Measurements from ENCODE around the gene RANBP2.
A peak's percentile ranks its signal among the peaks of the same experiment; 100 is the strongest.
"Not testable (repeated sequence)": the region's sequence is repeated elsewhere in the genome, so short reads cannot be mapped to it uniquely, and the experiment has no call there.

RANBP2 gene

DNA sequence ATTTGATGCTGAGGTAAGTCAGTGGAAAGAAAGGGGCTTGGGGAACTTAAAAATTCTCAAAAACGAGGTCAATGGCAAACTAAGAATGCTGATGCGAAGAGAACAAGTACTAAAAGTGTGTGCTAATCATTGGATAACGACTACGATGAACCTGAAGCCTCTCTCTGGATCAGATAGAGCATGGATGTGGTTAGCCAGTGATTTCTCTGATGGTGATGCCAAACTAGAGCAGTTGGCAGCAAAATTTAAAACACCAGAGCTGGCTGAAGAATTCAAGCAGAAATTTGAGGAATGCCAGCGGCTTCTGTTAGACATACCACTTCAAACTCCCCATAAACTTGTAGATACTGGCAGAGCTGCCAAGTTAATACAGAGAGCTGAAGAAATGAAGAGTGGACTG, 47.4 kb downstream of the RANBP2 start:
- not testable (repeated sequence) for DNase-seq (ENCODE audit: extremely low spot score, insufficient read length, low read depth); FAIRE-seq

DNA sequence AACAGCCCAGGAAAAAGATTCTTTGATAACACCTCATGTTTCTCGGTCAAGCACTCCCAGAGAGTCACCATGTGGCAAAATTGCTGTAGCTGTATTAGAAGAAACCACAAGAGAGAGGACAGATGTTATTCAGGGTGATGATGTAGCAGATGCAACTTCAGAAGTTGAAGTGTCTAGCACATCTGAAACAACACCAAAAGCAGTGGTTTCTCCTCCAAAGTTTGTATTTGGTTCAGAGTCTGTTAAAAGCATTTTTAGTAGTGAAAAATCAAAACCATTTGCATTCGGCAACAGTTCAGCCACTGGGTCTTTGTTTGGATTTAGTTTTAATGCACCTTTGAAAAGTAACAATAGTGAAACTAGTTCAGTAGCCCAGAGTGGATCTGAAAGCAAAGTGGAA, 48.6 kb downstream of the RANBP2 start:
- DNase-seq (ENCODE audit: extremely low spot score, insufficient read length, low read depth); FAIRE-seq: not testable (repeated sequence)

DNA sequence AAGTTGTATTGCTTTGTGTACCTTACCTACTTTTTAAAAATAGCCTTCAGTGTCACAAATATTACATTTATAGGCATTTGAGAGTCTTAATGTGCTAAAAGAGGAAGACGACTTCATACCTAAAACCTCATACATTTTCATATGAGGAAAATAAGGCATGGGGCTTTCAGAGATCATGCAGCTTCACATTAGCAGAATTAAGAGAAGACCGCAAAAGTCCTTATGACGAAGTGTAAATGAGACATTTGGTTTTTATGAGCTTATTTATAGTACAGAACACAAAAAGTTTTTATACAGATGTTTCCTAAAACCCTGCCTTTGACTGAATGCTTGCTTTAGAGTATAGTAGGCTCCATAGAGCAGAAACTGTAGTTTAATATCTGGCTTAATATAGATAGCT, 57.2 kb downstream of the RANBP2 start:
- DNase-seq (ENCODE audit: extremely low spot score, insufficient read length, low read depth), result no peak
- FAIRE-seq, result peak; percentile 21

DNA sequence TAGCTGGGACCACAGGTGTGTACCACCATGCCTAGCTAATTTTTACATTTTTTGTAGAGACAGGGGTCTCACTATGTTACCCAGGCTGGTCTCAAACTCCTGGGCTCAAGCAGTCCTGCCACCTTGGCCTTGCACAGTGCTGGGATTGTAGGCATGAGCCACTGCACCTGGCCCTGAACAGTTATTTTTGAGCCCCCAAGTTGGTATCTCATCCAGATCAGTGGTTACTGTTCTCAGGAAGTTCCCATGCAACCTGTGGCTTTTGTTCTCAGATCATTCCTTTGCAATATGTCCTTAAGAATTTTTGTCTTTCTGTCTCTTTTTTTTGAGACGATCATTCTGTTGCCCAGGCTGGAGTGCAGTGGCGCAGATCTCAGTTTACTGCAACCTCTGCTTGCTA, 59.6 kb downstream of the RANBP2 start:
- FAIRE-seq (no peak), DNase-seq (ENCODE audit: extremely low spot score, insufficient read length, low read depth) (no peak)

DNA sequence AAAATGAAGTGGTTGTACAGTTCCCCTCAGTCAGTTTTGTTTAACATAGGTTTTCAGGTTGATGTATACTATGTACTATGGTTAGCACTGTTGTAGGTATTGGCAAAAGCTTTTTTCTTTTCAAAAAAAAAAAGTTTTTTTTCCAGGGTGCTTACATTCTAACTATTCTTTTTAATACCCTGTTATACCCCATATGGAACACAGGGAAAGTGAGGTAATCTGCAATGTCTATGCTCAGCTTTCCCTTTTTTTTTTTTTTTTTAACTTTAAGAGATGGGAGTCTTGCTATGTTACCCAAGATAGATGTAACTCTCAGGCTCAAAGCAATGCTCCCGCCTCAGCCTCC, 66.7 kb downstream of the RANBP2 start:
- FAIRE-seq, result no peak
- no peak for DNase-seq (ENCODE audit: extremely low spot score, insufficient read length, low read depth)

DNA sequence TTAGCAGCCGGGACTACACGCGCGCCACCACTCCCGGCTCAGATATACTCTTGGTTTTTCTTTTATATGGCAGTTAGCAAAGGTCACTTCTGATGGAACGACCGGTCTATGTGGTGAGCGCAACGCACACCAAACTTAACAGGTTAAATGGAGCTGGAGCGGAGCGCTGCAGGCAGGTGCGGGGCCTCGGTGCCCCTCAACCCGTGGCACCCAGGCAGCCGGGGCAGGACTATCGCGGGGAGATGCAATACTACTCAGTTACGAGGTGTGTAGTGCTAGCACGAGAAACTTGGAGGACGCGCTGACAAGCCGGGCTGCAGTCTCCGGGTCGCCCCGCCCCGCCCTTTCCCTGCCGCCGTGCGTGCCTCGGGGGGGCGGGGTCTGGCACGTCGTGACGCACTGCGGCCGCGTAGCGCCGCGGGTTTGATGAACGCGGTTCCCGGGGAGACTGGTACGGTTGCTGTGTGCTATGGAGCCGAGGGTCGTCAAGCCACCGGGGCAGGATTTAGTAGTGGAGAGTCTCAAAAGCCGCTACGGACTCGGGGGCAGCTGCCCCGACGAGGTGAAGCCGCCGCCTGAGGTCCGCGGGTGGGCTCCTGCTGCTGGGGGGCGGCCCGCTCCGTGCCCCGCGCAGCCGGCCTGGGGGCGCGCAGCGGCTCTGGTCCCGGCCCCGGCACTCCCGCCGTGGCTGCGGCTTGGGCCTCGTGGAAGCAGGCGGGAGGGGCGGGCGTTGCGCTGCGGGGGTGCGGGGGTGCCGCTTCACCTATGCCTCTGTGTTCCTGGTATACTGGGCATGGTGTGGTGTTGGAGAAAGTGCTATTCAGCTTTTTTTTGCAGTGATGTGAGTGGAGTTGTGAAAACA, 67.3 kb downstream of the RANBP2 start, which contains the start of gene CCDC138:
Gene CCDC138, plus strand, starts transcription at position 418 of the 862 bp plus-strand sequence. Its CDS starts 52 bp downstream, at position 470.
- DNase-seq (ENCODE audit: extremely low spot score, insufficient read length, low read depth) (peak; percentile 88), FAIRE-seq (peak; percentile 96)

DNA sequence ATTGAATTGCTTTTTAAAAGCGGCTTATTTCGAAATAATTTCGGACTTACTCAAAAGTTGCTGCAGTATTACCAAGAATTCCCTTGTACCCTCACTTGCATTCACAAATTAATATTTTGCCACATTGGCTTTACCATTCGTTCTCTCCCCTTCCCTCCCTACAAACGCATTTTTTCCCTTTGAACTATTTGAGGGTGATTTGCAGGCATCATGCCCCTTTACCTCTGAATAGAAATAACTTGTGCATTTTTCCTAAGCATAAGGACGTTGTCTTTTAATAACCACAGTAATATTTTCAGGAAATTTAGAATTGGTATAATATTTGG, 67.9 kb downstream of the RANBP2 start:
- peak; percentile 44 for FAIRE-seq
- DNase-seq (ENCODE audit: extremely low spot score, insufficient read length, low read depth), result no peak

DNA sequence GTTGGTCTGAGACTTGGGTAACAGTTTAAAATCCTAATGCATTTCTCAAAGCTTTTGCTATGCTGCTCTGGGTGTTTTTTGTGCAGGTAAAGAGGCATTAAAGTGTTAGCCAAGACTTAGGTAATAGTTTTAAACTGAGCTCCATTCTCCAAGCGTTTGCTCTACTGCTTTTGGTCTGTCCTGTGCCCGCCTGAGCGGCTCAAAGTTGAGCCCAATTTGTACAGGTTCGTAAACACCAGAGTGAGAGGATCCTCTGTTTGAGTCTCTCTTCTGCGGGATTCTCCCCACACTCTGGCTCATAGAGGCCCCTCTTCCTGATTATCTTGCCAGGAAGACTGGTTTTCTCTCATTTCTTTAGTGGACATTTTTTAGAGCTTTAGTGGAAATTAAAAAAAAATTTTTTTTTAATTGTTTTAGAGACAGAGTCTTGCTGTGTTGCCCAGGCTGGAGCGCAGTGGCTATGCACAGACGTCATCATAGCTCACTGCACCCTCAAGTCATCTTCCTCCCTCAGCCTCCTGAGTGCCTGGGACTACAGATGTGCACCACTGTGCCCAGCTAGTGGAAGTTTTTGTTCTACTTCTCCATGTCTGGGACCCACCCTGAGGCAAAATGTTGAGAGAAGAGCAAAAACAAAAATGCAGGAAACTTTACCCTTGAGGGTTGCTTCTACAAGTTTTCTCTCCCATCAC, 83.9 kb downstream of the RANBP2 start:
- DNase-seq (ENCODE audit: extremely low spot score, insufficient read length, low read depth), result no peak
- FAIRE-seq, result no peak

DNA sequence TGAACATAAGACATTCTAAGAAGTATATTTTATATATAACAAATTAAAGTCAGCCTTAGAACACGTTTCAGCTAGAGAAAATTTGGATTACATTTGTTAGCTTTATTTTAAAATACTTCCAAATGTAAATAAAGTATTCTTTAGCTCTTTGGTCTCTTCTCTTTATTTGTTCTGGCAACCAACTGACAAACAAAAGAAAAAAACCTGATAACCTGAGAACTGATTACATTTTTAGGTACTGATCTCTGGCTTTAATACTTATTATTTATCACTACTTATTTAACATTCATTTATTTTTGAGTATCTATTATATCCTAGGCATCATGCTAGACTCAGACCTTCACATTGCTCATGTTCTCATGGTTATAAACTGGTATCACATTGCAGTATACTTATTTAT, 85.8 kb downstream of the RANBP2 start:
- DNase-seq (ENCODE audit: extremely low spot score, insufficient read length, low read depth), result no peak
- FAIRE-seq, result no peak

DNA sequence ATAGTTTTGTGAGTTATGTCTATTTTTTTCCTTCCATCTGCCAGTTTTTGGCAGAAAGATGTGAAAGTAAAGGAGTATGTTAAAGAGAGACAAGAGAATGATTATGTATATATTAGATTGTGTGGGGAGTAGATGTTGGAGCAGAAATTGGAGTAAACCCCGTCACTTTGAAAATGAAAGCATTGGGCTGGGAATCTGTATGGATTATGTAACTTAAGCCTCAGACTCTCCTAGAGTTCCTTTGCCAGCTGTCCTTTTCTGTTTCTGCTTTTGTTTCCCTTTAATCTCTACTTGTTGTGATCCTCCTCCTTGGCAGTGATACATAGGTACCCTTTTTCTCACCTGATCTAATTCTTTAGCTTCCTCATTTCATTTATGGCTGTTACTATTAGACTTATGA, 86.5 kb downstream of the RANBP2 start:
- DNase-seq (ENCODE audit: extremely low spot score, insufficient read length, low read depth), result no peak
- FAIRE-seq, result no peak

DNA sequence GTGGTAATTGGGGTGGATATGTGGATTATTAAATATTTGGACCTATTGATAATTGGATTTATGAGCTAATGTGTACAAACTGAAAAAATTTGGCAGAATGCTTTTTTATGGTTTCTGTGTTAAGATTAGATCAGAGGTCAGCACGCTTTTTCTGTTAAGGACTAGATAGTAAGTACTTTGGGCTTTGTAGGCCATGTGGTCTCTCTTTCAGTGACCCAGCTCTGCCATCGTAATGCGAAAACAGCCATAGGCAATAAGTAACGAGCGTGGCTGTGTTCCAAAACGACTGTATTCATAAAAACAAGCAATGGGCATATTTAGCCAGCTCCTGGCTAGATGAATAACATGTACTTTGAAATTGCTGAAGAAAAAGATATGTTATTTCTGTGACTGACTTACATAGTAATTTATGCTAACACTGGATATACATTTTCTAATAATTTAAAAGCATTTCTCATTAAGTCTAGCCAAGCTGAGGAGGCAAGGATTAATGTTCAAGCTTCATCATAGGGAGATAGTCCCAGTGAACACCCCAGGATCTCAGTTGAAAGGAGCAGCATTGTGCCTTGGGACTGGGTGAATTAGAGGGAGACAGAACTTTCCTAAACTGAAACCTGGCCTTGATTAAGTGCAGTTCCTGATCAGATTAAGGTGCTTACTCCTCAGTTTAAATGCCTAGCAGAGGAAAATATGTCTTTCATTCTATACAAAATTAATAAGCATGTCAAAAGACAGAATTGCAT, 87.3 kb downstream of the RANBP2 start:
- no peak for FAIRE-seq

DNA sequence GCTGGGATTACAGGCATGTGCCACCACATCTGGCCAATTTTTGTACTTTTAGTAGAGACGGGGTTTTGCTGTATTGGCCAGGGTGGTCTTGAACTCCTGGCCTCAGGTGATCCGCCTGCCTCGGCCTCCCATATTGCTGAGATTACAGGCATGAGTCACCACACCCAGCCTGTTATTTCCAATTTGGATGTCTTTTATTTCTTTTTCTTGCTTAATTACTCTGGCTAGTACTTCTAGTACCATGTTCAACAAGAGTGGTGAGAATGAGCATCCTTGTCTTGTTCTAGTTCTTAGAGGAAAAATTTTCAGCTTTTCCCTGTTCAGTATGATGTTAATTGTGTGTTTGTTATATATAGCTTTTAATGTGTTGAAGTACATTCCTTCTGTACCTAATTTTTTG, 90.7 kb downstream of the RANBP2 start:
- FAIRE-seq, result no peak
- no peak for DNase-seq (ENCODE audit: extremely low spot score, insufficient read length, low read depth)

More for the DNA sequence above, 87.3 kb downstream of the RANBP2 start:
- DNase-seq (ENCODE audit: extremely low spot score, insufficient read length, low read depth), result no peak

DNA sequence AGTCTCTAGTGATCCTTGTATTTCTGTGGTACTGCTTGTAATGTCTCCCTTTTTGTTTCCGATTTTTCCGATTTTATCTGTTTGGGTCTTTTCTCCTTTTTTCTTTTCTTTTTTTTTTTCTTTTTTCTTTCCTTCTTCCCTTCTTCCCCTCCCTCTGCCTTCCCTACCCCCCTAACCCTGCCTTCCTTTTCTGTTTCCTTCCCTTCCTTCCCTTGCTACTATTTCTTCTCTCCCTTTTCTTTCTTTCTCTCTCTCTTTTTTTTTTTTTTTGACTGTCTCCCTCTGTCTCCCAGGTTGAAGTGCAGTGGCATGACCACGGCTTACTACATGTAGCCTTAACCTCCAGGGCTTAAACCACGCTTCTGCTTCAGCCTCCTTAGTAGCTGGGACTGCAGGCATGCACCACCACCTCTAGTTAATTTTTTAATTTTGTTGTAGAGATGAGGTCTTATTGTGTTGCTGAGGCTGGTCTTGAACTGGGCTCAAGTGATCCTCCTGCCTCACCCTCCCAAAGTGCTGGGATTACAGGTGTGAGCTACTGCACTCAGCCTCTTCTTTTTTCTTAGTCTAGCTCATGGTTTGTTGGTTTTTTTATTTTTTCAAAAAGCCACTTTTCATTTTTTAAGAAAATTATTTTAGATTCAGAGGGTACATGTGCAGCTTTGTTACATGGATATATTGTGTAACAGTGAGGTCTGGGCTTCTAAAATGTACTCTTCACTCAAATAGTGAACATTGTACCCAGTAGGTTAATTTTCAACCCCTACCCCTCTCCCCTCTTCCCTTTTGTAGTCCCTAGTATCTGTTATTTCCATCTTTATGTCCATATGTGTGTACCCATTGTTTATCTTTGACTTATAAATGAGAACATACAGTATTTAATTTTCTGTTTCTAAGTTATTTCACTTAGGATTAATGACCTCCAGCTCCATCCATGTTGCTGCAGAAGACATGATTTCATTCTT, 92.0 kb downstream of the RANBP2 start:
- no peak for FAIRE-seq
- no peak for DNase-seq (ENCODE audit: extremely low spot score, insufficient read length, low read depth)

DNA sequence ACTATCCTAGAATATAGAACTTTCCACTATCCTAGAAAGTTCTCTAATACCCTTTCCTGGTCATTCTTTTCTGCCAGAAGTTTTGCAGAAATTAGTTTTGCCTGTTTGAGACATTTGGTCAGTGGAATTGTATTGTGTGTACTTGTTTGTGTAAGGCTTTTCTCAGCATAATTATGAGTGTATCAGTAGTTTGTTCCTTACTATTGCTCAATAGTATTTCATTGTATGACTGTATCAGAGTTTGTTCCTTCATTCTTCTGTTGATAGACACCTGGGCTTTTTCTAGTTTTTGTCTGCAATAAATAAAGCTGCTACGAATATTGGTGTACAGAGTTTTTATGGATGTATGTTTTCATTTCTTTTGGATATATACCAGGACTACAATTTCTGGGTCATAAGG, 94.5 kb downstream of the RANBP2 start:
- DNase-seq (ENCODE audit: extremely low spot score, insufficient read length, low read depth) (no peak), FAIRE-seq (no peak)

DNA sequence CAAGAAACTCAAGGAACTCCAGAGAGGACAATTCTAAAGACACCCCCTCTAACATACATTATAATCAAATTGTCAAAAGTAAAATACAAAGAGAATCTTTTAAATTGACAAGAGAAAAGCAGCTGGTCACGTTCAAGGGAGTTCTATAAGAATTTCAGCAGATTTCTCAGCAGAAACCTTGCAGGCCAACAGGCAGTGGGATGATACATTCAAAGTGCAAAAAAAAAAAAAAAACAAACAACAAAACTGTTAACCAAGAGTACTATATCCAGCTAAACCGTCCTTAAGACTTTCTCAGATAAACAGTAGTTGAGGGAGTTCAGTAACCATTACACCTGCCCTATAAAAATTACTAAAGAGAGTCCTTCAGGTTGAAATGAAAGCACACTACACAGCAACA, 101.2 kb downstream of the RANBP2 start:
- no peak for DNase-seq (ENCODE audit: extremely low spot score, insufficient read length, low read depth)
- FAIRE-seq, result no peak

DNA sequence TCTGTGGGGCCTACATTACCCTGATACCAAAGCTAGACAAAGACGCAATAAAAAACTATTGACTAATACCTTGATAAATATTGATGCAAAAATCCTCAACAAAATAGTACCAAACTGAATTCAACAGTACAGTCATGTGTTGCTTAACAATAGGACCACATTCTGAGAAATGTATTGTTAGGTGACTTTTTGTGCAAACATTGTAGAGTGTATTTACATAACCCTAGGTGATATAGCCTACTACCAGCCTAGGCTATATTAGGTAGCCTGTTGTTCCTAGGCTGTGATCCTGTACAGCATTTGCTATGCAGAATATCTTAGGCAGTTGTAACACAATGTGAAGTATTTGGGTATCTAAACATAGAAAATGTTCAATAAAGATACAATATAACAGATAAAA, 104.0 kb downstream of the RANBP2 start:
- no peak for FAIRE-seq
- DNase-seq (ENCODE audit: extremely low spot score, insufficient read length, low read depth), result no peak

DNA sequence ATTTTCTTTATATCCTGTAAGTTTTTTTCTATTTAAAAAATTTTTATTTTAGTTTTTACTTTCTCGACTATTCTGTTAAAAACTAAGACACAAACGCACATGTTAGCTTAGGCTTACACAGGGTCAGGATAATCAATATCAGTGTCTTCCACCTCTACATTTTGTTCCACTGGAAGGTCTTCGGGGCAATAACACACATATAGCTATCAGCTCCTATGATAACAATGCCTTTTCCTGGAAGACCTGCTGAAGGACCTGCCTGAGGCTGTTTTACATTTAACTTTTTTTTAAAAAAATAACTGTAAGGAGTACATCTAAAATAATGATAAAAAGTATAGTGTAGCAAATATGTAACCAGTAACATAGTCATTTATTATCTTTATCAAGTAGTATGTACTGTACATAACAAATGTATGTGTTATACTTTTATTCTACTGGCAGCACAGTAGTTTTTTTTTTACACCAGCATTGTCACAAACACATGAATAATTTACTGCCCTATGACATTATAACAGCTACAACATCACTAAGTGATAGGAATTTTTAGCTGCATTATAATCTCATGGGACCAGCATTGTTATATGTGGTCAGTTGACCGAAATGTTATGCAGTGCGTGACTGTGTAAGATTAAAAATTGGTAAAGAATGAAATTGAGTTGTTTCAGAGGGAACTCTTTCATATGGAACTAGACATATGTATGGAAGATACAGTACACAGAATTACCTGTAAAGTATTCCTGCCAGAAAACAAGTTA, 105.2 kb downstream of the RANBP2 start:
- no peak for FAIRE-seq

DNA sequence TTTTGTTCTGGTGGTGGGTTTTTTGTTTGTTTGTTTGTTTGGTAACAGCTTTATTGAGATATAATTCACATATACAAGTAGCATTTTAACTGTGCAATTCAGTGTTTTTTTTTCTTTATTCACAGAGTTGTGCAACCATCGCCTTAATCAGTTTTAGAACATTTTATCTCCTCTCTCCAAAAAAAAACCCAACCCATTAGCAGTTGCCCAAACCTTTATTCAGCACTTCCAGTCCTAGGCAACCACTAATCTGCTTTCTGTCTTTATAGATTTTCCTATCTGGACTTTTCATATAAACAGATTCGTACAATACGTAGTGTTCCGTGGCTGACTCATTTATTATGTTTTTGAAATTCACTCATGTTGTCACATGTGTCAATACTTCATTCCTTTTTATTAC, 106.0 kb downstream of the RANBP2 start:
- no peak for FAIRE-seq
- no peak for DNase-seq (ENCODE audit: extremely low spot score, insufficient read length, low read depth)

More for the DNA sequence above, 105.2 kb downstream of the RANBP2 start:
- no peak for DNase-seq (ENCODE audit: extremely low spot score, insufficient read length, low read depth)

DNA sequence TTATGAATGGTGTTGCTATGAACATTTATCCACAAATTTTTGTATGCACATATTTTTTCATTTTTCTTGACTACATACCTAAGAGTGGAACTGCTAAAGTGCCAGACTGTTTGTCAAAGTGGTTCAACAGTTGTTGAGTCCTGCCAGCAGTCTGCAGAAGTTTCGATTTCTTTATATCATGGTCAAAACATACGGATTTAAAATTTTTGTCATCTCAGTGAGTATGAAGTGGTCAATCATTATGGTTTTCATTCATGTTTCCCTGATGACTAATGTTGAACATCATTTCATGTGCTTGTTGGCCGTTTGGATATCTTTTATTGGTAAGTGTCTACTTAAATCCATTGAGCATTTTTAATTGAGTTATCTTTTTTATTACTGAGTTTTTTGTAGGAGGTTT, 106.5 kb downstream of the RANBP2 start:
- no peak for FAIRE-seq
- no peak for DNase-seq (ENCODE audit: extremely low spot score, insufficient read length, low read depth)
